Astrocyte (in vitro differentiated cells and primary cell): ENCODE results near the gene PDLIM5. TPM values are rescaled to one million over a fixed set of nuclear protein-coding genes. Genes with fewer than 3 reads are reported as not detected.

Source experiments
- DNase-seq: peaks from one replicate; pipeline ENCODE4 v3.0.0-alpha.2; 2010; ENCODE audit warnings: low read depth
- FAIRE-seq: peaks from 2 replicates; lab custom pipeline; 2011; peaks lifted over from hg19 to GRCh38; lab: Jason Lieb, UNC
- H2AFZ ChIP-seq: 2 replicates; pipeline ENCODE4 v1.6.0; 2012; ENCODE audit warnings: low read depth, low read length, inconsistent platforms
- H3K27ac ChIP-seq: 2 replicates; pipeline ENCODE4 v1.5.1; 2011; ENCODE audit warnings: low read depth, low read length, inconsistent platforms
- H3K27me3 ChIP-seq: 2 replicates; pipeline ENCODE4 v1.6.0; 2011; ENCODE audit warnings: low read length, inconsistent platforms; ENCODE audit not compliant: insufficient read depth
- H3K36me3 ChIP-seq: 2 replicates; pipeline ENCODE4 v1.5.1; 2011; ENCODE audit warnings: low read length, inconsistent platforms; ENCODE audit not compliant: insufficient read depth
- H3K4me1 ChIP-seq: 2 replicates; pipeline ENCODE4 v1.5.1; 2011; ENCODE audit warnings: low read length, inconsistent platforms; ENCODE audit not compliant: insufficient read depth
- H3K4me2 ChIP-seq: 2 replicates; pipeline ENCODE4 v1.6.0; 2012; ENCODE audit warnings: low read length, inconsistent platforms
- H3K4me3 ChIP-seq: 2 replicates; pipeline ENCODE4 v1.5.1; 2011; ENCODE audit warnings: low read depth, mild to moderate bottlenecking, low read length, inconsistent platforms; ENCODE audit not compliant: insufficient read depth
- H3K79me2 ChIP-seq: 2 replicates; pipeline ENCODE4 v1.6.0; 2012; ENCODE audit warnings: mild to moderate bottlenecking, low read length, inconsistent platforms; ENCODE audit not compliant: insufficient read depth
- H3K9ac ChIP-seq: 2 replicates; pipeline ENCODE4 v1.6.0; 2012; ENCODE audit warnings: mild to moderate bottlenecking, low read length, inconsistent platforms
- H3K9me3 ChIP-seq: 2 replicates; pipeline ENCODE4 v1.5.1; 2012; ENCODE audit warnings: low read depth, mild to moderate bottlenecking, low read length, inconsistent platforms; ENCODE audit not compliant: insufficient read depth
- H4K20me1 ChIP-seq: 2 replicates; pipeline ENCODE4 v1.6.0; 2012; ENCODE audit warnings: low read length, inconsistent platforms; ENCODE audit not compliant: insufficient read depth
- H3K27ac Mint-ChIP-seq: one replicate; pipeline ENCODE4 v1.8.0; 2021; ENCODE audit warnings: mild to moderate bottlenecking, mixed read lengths; ENCODE audit not compliant: unreplicated experiment
- H3K27me3 Mint-ChIP-seq: one replicate; pipeline ENCODE4 v1.8.0; 2021; ENCODE audit warnings: low read depth, mixed read lengths; ENCODE audit not compliant: unreplicated experiment
- H3K36me3 Mint-ChIP-seq: one replicate; pipeline ENCODE4 v1.8.0; 2021; ENCODE audit warnings: low read depth, mixed read lengths; ENCODE audit not compliant: unreplicated experiment
- H3K4me1 Mint-ChIP-seq: one replicate; pipeline ENCODE4 v1.8.0; 2021; ENCODE audit warnings: low read depth, mixed read lengths; ENCODE audit not compliant: unreplicated experiment
- H3K4me3 Mint-ChIP-seq: one replicate; pipeline ENCODE4 v1.8.0; 2021; ENCODE audit warnings: mild to moderate bottlenecking, moderate library complexity, mixed read lengths; ENCODE audit not compliant: unreplicated experiment
- H3K9me3 Mint-ChIP-seq: one replicate; pipeline ENCODE4 v1.8.0; 2021; ENCODE audit warnings: mild to moderate bottlenecking, mixed read lengths; ENCODE audit not compliant: unreplicated experiment
- EZH2 ChIP-seq: IDR thresholded peaks from 2 replicates; pipeline ENCODE4 v1.6.1; 2012; ENCODE audit warnings: mild to moderate bottlenecking, low read length, inconsistent platforms; ENCODE audit not compliant: insufficient read depth
- total RNA-seq: library from RNA; stranded (reverse); gene quantifications from 2 replicates; pipeline ENCODE4 v1.2.1, GENCODE V29; 2021
- TF ChIP-seq, protein P1 (sequence below): IDR thresholded peaks from 2 replicates; pipeline ENCODE4 v1.5.1; 2011; ENCODE audit warnings: low read depth, mild to moderate bottlenecking, inconsistent platforms, low read length, moderate library complexity; ENCODE audit not compliant: insufficient read depth

PDLIM5 gene
- total RNA-seq, 1 donor from 2014 or later = 181 TPM

GRCh38 chr4:94472056-94472826, 20.5 kb downstream of the PDLIM5 start:
- FAIRE-seq = no peak
- Histone ChIP-seq H3K4me3 (no peak overlapping the region), H3K36me3 (no peaks in the 10 kb centered on the region), H2AFZ (no peak overlapping the region), H3K9ac (no peak overlapping the region), H3K4me2 (peak overlapping the region; percentile 52), H3K4me1 (peaks cover 7% of the 10 kb centered on the region), H3K27ac (peak overlapping the region; percentile 57), H3K9me3 (no peaks in the 10 kb centered on the region), H4K20me1 (peaks cover 66% of the 10 kb centered on the region), H3K27me3 (no peaks in the 10 kb centered on the region), H3K79me2 (peaks cover 100% of the 10 kb centered on the region)
- H3K27me3 Mint-ChIP-seq = no peaks in the 10 kb centered on the region
- peaks cover 10% of the 10 kb centered on the region for H3K4me1 Mint-ChIP-seq
- H3K27ac Mint-ChIP-seq = no peak overlapping the region
- peaks cover 11% of the 10 kb centered on the region for H3K36me3 Mint-ChIP-seq
- no peak overlapping the region for H3K4me3 Mint-ChIP-seq
- H3K9me3 Mint-ChIP-seq = no peaks in the 10 kb centered on the region
- DNase-seq = peak; percentile 91
- TF ChIP-seq, protein P1, sequence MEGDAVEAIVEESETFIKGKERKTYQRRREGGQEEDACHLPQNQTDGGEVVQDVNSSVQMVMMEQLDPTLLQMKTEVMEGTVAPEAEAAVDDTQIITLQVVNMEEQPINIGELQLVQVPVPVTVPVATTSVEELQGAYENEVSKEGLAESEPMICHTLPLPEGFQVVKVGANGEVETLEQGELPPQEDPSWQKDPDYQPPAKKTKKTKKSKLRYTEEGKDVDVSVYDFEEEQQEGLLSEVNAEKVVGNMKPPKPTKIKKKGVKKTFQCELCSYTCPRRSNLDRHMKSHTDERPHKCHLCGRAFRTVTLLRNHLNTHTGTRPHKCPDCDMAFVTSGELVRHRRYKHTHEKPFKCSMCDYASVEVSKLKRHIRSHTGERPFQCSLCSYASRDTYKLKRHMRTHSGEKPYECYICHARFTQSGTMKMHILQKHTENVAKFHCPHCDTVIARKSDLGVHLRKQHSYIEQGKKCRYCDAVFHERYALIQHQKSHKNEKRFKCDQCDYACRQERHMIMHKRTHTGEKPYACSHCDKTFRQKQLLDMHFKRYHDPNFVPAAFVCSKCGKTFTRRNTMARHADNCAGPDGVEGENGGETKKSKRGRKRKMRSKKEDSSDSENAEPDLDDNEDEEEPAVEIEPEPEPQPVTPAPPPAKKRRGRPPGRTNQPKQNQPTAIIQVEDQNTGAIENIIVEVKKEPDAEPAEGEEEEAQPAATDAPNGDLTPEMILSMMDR = no peak
- no peak for TF ChIP-seq EZH2

GRCh38 chr4:94475050-94475449, 23.3 kb downstream of the PDLIM5 start:
- H3K4me3 Mint-ChIP-seq = no peak overlapping the region

More at GRCh38 chr4:94475050-94475449, 23.3 kb downstream of the PDLIM5 start:
- no peak overlapping the region for H3K27ac Mint-ChIP-seq
- Histone ChIP-seq H3K36me3 (no peaks in the 10 kb centered on the region), H3K4me3 (no peak overlapping the region), H3K9me3 (no peaks in the 10 kb centered on the region), H3K27me3 (no peaks in the 10 kb centered on the region), H4K20me1 (peaks cover 64% of the 10 kb centered on the region), H3K27ac (no peak overlapping the region), H3K4me2 (no peak overlapping the region), H3K79me2 (peaks cover 99% of the 10 kb centered on the region), H2AFZ (no peak overlapping the region), H3K9ac (no peak overlapping the region), H3K4me1 (peaks cover 7% of the 10 kb centered on the region)
- TF ChIP-seq, protein P1 = no peak
- TF ChIP-seq EZH2 = no peak
- DNase-seq (no peak), FAIRE-seq (no peak)
- no peaks in the 10 kb centered on the region for H3K27me3 Mint-ChIP-seq
- H3K9me3 Mint-ChIP-seq = no peaks in the 10 kb centered on the region
- peaks cover 10% of the 10 kb centered on the region for H3K36me3 Mint-ChIP-seq
- peaks cover 11% of the 10 kb centered on the region for H3K4me1 Mint-ChIP-seq
